ENCODE measurements around the gene OBSCN.
"Not testable (repeated sequence)": the region's sequence is repeated elsewhere in the genome, so short reads cannot be mapped to it uniquely, and the experiment has no call there.

DNA sequence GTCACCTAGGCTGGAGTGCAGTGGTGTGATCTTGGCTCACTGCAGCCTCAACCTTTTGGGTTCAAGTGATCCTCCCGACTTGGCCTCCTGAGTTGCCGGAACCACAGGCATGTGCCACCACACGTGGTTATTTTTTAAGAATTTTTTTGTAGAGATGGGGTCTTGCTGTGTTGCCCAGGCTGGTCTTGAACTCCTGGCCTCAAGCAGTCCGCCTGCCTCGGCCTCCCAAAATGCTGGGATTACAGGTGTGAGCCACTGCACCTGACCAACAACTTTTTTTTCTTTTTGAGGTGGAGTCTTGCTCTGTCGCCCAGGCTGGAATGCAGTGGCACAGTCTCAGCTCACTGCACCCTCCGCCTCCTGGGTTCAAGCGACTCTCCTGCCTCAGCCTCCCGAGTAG is 13.3 kb downstream of the OBSCN start:
- TF ChIP-seq, protein P1, sequence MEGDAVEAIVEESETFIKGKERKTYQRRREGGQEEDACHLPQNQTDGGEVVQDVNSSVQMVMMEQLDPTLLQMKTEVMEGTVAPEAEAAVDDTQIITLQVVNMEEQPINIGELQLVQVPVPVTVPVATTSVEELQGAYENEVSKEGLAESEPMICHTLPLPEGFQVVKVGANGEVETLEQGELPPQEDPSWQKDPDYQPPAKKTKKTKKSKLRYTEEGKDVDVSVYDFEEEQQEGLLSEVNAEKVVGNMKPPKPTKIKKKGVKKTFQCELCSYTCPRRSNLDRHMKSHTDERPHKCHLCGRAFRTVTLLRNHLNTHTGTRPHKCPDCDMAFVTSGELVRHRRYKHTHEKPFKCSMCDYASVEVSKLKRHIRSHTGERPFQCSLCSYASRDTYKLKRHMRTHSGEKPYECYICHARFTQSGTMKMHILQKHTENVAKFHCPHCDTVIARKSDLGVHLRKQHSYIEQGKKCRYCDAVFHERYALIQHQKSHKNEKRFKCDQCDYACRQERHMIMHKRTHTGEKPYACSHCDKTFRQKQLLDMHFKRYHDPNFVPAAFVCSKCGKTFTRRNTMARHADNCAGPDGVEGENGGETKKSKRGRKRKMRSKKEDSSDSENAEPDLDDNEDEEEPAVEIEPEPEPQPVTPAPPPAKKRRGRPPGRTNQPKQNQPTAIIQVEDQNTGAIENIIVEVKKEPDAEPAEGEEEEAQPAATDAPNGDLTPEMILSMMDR (IDR thresholded peaks at IDR 0.05): not testable (repeated sequence)
- not testable (repeated sequence) for TF ChIP-seq EP300 (IDR thresholded peaks at IDR 0.05)

Data from sigmoid colon (tissue), 4 donors.